ENCODE data around the gene ZBTB32.
"Not testable (repeated sequence)": the region's sequence is repeated elsewhere in the genome, so short reads cannot be mapped to it uniquely, and the experiment has no call there.

ZBTB32 gene

DNA sequence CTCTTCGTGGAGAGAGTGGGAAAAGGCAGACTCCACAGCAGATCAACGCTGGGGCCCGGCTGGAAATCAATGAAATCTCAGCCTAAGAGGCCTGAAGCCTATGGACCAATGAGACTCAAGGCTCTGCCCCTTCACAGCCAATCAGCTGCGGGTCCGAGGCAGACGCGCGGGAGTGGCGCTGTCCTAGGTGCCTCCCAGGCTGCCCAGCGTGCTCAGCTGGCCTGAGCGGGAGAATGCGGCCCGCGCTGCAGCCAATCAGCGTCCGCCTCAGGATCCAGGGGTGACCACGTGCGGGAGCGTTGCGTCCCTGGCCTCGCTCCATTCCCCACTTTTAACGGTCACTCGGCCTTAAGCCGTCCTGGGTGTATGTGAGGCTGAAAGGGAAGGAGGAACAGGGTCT lies at the start of gene ZBTB32:
TSS of gene ZBTB32 (plus strand) at position 341 of the 400 bp plus-strand sequence. CDS start 10,069 bp downstream, outside the sequence.
- no peak within 1 kb of the TSS for H3K27ac ChIP-seq
- TF ChIP-seq ZFX (IDR thresholded peaks at IDR 0.05): no peak
- TF ChIP-seq, protein P1, sequence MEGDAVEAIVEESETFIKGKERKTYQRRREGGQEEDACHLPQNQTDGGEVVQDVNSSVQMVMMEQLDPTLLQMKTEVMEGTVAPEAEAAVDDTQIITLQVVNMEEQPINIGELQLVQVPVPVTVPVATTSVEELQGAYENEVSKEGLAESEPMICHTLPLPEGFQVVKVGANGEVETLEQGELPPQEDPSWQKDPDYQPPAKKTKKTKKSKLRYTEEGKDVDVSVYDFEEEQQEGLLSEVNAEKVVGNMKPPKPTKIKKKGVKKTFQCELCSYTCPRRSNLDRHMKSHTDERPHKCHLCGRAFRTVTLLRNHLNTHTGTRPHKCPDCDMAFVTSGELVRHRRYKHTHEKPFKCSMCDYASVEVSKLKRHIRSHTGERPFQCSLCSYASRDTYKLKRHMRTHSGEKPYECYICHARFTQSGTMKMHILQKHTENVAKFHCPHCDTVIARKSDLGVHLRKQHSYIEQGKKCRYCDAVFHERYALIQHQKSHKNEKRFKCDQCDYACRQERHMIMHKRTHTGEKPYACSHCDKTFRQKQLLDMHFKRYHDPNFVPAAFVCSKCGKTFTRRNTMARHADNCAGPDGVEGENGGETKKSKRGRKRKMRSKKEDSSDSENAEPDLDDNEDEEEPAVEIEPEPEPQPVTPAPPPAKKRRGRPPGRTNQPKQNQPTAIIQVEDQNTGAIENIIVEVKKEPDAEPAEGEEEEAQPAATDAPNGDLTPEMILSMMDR (conservative IDR thresholded peaks at IDR 0.05): no peak

GRCh38 chr19:35654828-35655227 lies 49.5 kb upstream of the ZBTB32 start:
- H3K27ac ChIP-seq: not testable (repeated sequence)

DNA sequence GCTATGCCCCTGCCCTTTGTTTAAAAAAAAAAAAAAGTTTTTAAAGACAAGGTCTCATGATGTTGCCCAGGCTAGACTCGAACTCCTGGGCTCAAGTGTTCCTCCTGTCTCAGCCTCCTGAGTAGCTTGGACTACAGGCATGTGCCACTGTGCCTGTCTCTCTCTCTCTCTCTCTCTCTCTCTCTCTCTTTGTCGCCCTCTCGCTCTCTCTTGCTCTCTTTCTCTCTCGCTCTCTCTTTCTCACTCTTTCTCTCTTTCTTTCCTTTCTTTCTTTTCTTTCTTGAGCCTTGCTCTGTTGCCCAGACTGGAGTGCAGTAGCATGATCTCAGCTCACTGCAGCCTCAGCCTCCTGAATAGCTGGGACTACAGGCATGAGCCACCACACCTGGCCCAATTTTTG lies 48.8 kb upstream of the ZBTB32 start:
- TF ChIP-seq, protein P1 (conservative IDR thresholded peaks at IDR 0.05): no peak
- TF ChIP-seq ZFX (IDR thresholded peaks at IDR 0.05): no peak
- no peak overlapping the region for H3K27ac ChIP-seq

GRCh38 chr19:35656700-35657099 lies 47.7 kb upstream of the ZBTB32 start:
- TF ChIP-seq, protein P1 (conservative IDR thresholded peaks at IDR 0.05): no peak
- TF ChIP-seq ZFX (IDR thresholded peaks at IDR 0.05): no peak

GRCh38 chr19:35657904-35658700 lies 46.3 kb upstream of the ZBTB32 start:
- no peak overlapping the region for H3K27ac ChIP-seq
- TF ChIP-seq ZFX (IDR thresholded peaks at IDR 0.05): no peak
- TF ChIP-seq, protein P1 (conservative IDR thresholded peaks at IDR 0.05): no peak

More at GRCh38 chr19:35656700-35657099, 47.7 kb upstream of the ZBTB32 start:
- H3K27ac ChIP-seq: no peak overlapping the region

DNA sequence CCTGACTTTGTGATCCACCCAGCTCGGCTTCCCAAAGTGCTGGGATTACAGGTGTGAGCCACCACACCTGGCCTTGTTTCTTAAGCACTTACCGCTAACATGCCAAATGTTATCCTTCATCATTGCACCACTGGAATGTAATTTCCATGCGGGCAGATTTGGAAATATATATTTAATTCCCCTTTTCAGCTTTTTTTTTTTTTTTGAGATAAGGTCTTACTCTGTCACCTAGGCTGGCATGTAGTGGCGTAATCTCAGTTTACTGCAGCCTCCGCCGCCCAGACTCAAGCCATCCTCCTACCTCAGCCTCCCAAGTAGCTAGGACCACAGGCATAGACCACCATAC lies 42.4 kb upstream of the ZBTB32 start:
- H3K27ac ChIP-seq: no peak overlapping the region
- TF ChIP-seq ZFX (IDR thresholded peaks at IDR 0.05): no peak
- TF ChIP-seq, protein P1 (conservative IDR thresholded peaks at IDR 0.05): no peak

GRCh38 chr19:35663981-35664380 lies 40.4 kb upstream of the ZBTB32 start:
- no peak overlapping the region for H3K27ac ChIP-seq
- no peak for TF ChIP-seq ZFX (IDR thresholded peaks at IDR 0.05)
- TF ChIP-seq, protein P1 (conservative IDR thresholded peaks at IDR 0.05): no peak

DNA sequence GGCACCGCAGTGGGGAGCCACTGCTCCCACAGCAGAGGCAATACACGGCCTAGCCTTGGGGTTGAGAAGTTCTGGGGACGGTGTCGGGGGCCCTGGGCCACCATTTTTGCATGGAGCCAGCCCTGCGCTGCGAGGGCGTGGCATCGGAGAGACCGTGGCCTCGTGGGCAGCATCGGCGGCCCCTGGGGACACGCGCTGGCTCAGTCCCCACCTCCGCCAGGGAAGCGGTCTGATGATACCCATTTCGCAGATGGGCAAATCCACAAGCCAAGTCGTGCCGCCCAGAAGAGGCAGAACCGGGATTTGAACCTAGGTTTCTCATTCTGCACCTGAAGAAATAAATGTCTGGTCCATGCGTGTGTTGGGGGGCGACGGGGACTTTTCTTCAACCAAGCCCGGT lies 39.2 kb upstream of the ZBTB32 start:
- no peak overlapping the region for H3K27ac ChIP-seq
- no peak for TF ChIP-seq ZFX (IDR thresholded peaks at IDR 0.05)
- TF ChIP-seq, protein P1 (conservative IDR thresholded peaks at IDR 0.05): no peak
